OCI-LY3 (cell line): Measurements from ENCODE around the gene ZNF433.
"Not testable (repeated sequence)": the region's sequence is repeated elsewhere in the genome, so short reads cannot be mapped to it uniquely, and the experiment has no call there.

ENCODE experiments used
- H2AFZ ChIP-seq: fragments of 200-600, 300-600 bp; shearing (Covaris generic); 2 replicates; pipeline ENCODE4 v1.6.0; 2014; ENCODE audit warnings: antibody characterized with exemption, low read depth, low read length
- H3K27ac ChIP-seq: fragments of 200-600, 300-600 bp; sonication (generic); 2 replicates; pipeline ENCODE4 v1.5.1; 2014; ENCODE audit warnings: mild to moderate bottlenecking, low read length, moderate library complexity, mixed read lengths
- H3K27me3 ChIP-seq: fragments of 200-600, 300-600 bp; sonication (generic); 2 replicates; pipeline ENCODE4 v1.6.1; 2014; ENCODE audit warnings: low read depth, low read length, mixed read lengths
- H3K36me3 ChIP-seq: fragments of 200-600, 300-600 bp; sonication (generic); replicated peaks from 2 replicates; pipeline ENCODE3; 2014; ENCODE audit warnings: low read depth, low read length, mixed read lengths
- H3K4me1 ChIP-seq: fragments of 300-600, 200-600 bp; sonication (generic); 2 replicates; pipeline ENCODE4 v1.6.1; 2014; ENCODE audit warnings: low read length, mixed read lengths
- H3K4me2 ChIP-seq: fragments of 200-600, 300-600 bp; sonication (generic); 2 replicates; pipeline ENCODE4 v1.6.1; 2014; ENCODE audit warnings: low read length, mixed read lengths
- H3K4me3 ChIP-seq: fragments of 300-600, 200-600 bp; sonication (generic); 2 replicates; pipeline ENCODE4 v1.5.1; 2014; ENCODE audit warnings: antibody characterized with exemption, mild to moderate bottlenecking, low read length, moderate library complexity
- H3K79me2 ChIP-seq: fragments of 300-600, 200-600 bp; shearing (Covaris generic); 2 replicates; pipeline ENCODE4 v1.6.1; 2014; ENCODE audit warnings: mild to moderate bottlenecking, low read length, mixed read lengths
- H3K9ac ChIP-seq: fragments of 300-600, 200-600 bp; shearing (Covaris generic); 2 replicates; pipeline ENCODE4 v1.6.0; 2014; ENCODE audit warnings: mild to moderate bottlenecking, low read length, moderate library complexity
- H3K9me3 ChIP-seq: fragments of 200-600, 300-600 bp; shearing (Covaris generic); 2 replicates; pipeline ENCODE4 v1.6.1; 2014; ENCODE audit warnings: low read length, mixed read lengths; ENCODE audit not compliant: insufficient read depth
- H4K20me1 ChIP-seq: fragments of 200-600, 300-600 bp; sonication (generic); 2 replicates; pipeline ENCODE4 v1.6.1; 2016; ENCODE audit warnings: low read length, mixed read lengths; ENCODE audit not compliant: insufficient read depth
- CTCF ChIP-seq: fragments of 200-600, 300-600 bp; sonication (generic); IDR thresholded peaks from 2 replicates; pipeline ENCODE4 v1.5.1; 2014; ENCODE audit warnings: antibody characterized with exemption, low read length, low read depth
- EZH2phosphoT487 ChIP-seq: fragments of 200-600 bp; shearing (Covaris generic); IDR thresholded peaks from 2 replicates; pipeline ENCODE4 v1.6.1; 2018; ENCODE audit warnings: antibody characterized with exemption, mixed run types, low read depth

The ZNF433 gene

GRCh38 chr19:12035220-12036172, at the start of gene ZNF433:
TSS of gene ZNF433 (minus strand) at chr19:12035679. CDS start at chr19:12035539, 140 bp downstream.
- Histone ChIP-seq H3K9ac (no peak within 1 kb of the TSS), H3K27me3 (no peaks in the 10 kb centered on the region), H3K4me3 (0 out of 2 replicates have a peak within 1 kb of the TSS, but pooled peaks have one; percentile 15), H3K27ac (no peak within 1 kb of the TSS), H4K20me1 (no peaks in the 10 kb centered on the region), H3K79me2 (no peaks in the 10 kb centered on the region), H3K36me3 (peaks cover 25% of the 10 kb centered on the region), H2AFZ (no peak within 1 kb of the TSS), H3K9me3 (no peaks in the 10 kb centered on the region), H3K4me2 (no peak within 1 kb of the TSS), H3K4me1 (peaks cover 8% of the 10 kb centered on the region; the same call in 1 of the 2 replicates)
- TF ChIP-seq EZH2phosphoT487 (no peak), CTCF (no peak)

GRCh38 chr19:12083336-12083735, 47.9 kb upstream of the ZNF433 start:
- H3K9ac ChIP-seq, H2AFZ ChIP-seq, H4K20me1 ChIP-seq, H3K36me3 ChIP-seq, H3K4me1 ChIP-seq, H3K4me3 ChIP-seq, H3K79me2 ChIP-seq, H3K27ac ChIP-seq, H3K4me2 ChIP-seq, H3K27me3 ChIP-seq, H3K9me3 ChIP-seq: not testable (repeated sequence)

- no peaks in the 10 kb centered on the region for H3K36me3 ChIP-seq
- H3K4me3 ChIP-seq: no peak overlapping the region
These were observed 41.9 kb upstream of the ZNF433 start for GRCh38 chr19:12077375-12077774.

GRCh38 chr19:12076331-12076730, 40.9 kb upstream of the ZNF433 start:
- H3K79me2 ChIP-seq, H3K27me3 ChIP-seq, H3K36me3 ChIP-seq, H3K4me3 ChIP-seq, H3K4me2 ChIP-seq, H3K27ac ChIP-seq, H2AFZ ChIP-seq, H3K4me1 ChIP-seq, H3K9ac ChIP-seq, H4K20me1 ChIP-seq: not testable (repeated sequence)
- peaks cover 33% of the 10 kb centered on the region for H3K9me3 ChIP-seq

More at GRCh38 chr19:12077375-12077774, 41.9 kb upstream of the ZNF433 start:
- H3K4me1 ChIP-seq: no peaks in the 10 kb centered on the region
- H3K4me2 ChIP-seq: no peak overlapping the region
- H3K9me3 ChIP-seq: peaks cover 33% of the 10 kb centered on the region
- TF ChIP-seq CTCF: no peak
- TF ChIP-seq EZH2phosphoT487: no peak
- H3K79me2 ChIP-seq: no peaks in the 10 kb centered on the region
- no peak overlapping the region for H3K9ac ChIP-seq
- no peak overlapping the region for H2AFZ ChIP-seq
- no peak overlapping the region for H3K27ac ChIP-seq
- no peaks in the 10 kb centered on the region for H3K27me3 ChIP-seq
- H4K20me1 ChIP-seq: no peaks in the 10 kb centered on the region

GRCh38 chr19:12075538-12076139, 40.2 kb upstream of the ZNF433 start:
- Histone ChIP-seq H3K9ac (no peak overlapping the region), H3K27me3 (no peaks in the 10 kb centered on the region), H4K20me1 (no peaks in the 10 kb centered on the region), H3K4me3 (no peak overlapping the region), H3K4me2 (no peak overlapping the region), H3K9me3 (peaks cover 33% of the 10 kb centered on the region), H2AFZ (no peak overlapping the region), H3K27ac (no peak overlapping the region), H3K36me3 (no peaks in the 10 kb centered on the region), H3K4me1 (no peaks in the 10 kb centered on the region), H3K79me2 (no peaks in the 10 kb centered on the region)
- TF ChIP-seq EZH2phosphoT487 (no peak), CTCF (no peak)
